Measurements from ENCODE around the gene OBP2A.

Gene OBP2A

DNA sequence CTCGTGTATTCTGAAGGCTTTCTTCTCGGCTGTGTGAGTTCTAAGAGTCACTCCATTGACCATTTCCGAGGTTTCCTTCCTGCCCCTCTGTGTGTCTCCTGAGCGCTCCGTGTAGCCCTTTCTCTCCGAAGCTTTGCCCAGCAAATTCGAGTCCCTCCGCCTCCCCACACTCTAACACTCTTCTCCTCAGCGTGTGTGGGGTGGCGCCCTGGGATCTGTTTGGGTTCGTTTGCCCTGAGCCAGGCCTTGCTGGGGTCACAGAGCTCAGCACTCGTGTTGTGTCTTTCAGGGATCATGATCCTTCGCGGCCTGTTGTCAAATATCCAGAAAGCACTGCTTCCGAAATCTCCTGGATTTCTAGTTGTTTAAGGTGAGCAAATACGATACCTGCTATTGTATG is 10.0 kb downstream of the OBP2A start:
- no peaks in the 10 kb centered on the region for H3K36me3 ChIP-seq (ENCODE audit: insufficient read depth, low read length)
- no peaks in the 10 kb centered on the region for H3K9me3 ChIP-seq (ENCODE audit: low read length)
- no peaks in the 10 kb centered on the region for H3K79me2 ChIP-seq (ENCODE audit: insufficient read depth, low read length)
- no peaks in the 10 kb centered on the region for H3F3A ChIP-seq (ENCODE audit: insufficient read depth, low read length)
- H2AFZ ChIP-seq (ENCODE audit: low read length): no peak overlapping the region
- H3K4me1 ChIP-seq (ENCODE audit: insufficient read depth, low read length, severe bottlenecking): no peaks in the 10 kb centered on the region
- TF ChIP-seq, protein P1, sequence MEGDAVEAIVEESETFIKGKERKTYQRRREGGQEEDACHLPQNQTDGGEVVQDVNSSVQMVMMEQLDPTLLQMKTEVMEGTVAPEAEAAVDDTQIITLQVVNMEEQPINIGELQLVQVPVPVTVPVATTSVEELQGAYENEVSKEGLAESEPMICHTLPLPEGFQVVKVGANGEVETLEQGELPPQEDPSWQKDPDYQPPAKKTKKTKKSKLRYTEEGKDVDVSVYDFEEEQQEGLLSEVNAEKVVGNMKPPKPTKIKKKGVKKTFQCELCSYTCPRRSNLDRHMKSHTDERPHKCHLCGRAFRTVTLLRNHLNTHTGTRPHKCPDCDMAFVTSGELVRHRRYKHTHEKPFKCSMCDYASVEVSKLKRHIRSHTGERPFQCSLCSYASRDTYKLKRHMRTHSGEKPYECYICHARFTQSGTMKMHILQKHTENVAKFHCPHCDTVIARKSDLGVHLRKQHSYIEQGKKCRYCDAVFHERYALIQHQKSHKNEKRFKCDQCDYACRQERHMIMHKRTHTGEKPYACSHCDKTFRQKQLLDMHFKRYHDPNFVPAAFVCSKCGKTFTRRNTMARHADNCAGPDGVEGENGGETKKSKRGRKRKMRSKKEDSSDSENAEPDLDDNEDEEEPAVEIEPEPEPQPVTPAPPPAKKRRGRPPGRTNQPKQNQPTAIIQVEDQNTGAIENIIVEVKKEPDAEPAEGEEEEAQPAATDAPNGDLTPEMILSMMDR (IDR thresholded peaks at IDR 0.05; ENCODE audit: low read length): no peak
- no peak for TF ChIP-seq EZH2 (IDR thresholded peaks at IDR 0.05; ENCODE audit: borderline replicate concordance, low read length)
- no peaks in the 10 kb centered on the region; the same call in 1 of the 2 replicates for H3K27me3 ChIP-seq (ENCODE audit: insufficient read depth, low read length)
- H3K27ac ChIP-seq (ENCODE audit: low read depth, low read length, poor library complexity, severe bottlenecking): no peak overlapping the region
- no peaks in the 10 kb centered on the region for H3K9me2 ChIP-seq (ENCODE audit: low read depth, low read length)
- no peak overlapping the region for H3K4me2 ChIP-seq (ENCODE audit: low read length)
- no peaks in the 10 kb centered on the region for H4K20me1 ChIP-seq (ENCODE audit: insufficient read depth, low read length)
- no peak overlapping the region for H3K9ac ChIP-seq (ENCODE audit: low read length)
- H3K4me3 ChIP-seq (ENCODE audit: low read depth, low read length, poor library complexity, severe bottlenecking): no peak overlapping the region

GRCh38 chr9:135559606-135560005 is 13.7 kb downstream of the OBP2A start:
- Histone ChIP-seq H3K9me2 (ENCODE audit: low read depth, low read length) (no peaks in the 10 kb centered on the region), H3K4me2 (ENCODE audit: low read length) (no peak overlapping the region), H3K27me3 (ENCODE audit: insufficient read depth, low read length) (no peaks in the 10 kb centered on the region; the same call in 1 of the 2 replicates), H4K20me1 (ENCODE audit: insufficient read depth, low read length) (no peaks in the 10 kb centered on the region), H3F3A (ENCODE audit: insufficient read depth, low read length) (no peaks in the 10 kb centered on the region), H3K27ac (ENCODE audit: low read depth, low read length, poor library complexity, severe bottlenecking) (no peak overlapping the region), H3K9me3 (ENCODE audit: low read length) (no peaks in the 10 kb centered on the region), H3K4me1 (ENCODE audit: insufficient read depth, low read length, severe bottlenecking) (no peaks in the 10 kb centered on the region), H3K9ac (ENCODE audit: low read length) (no peak overlapping the region), H2AFZ (ENCODE audit: low read length) (no peak overlapping the region), H3K4me3 (ENCODE audit: low read depth, low read length, poor library complexity, severe bottlenecking) (no peak overlapping the region), H3K79me2 (ENCODE audit: insufficient read depth, low read length) (no peaks in the 10 kb centered on the region), H3K36me3 (ENCODE audit: insufficient read depth, low read length) (no peaks in the 10 kb centered on the region)
- TF ChIP-seq, protein P1 (IDR thresholded peaks at IDR 0.05; ENCODE audit: low read length): no peak
- TF ChIP-seq EZH2 (IDR thresholded peaks at IDR 0.05; ENCODE audit: borderline replicate concordance, low read length): no peak

- no peak for TF ChIP-seq EZH2 (IDR thresholded peaks at IDR 0.05; ENCODE audit: borderline replicate concordance, low read length)
- TF ChIP-seq, protein P1 (IDR thresholded peaks at IDR 0.05; ENCODE audit: low read length): no peak
- Histone ChIP-seq H3K4me2 (ENCODE audit: low read length) (no peak within 1 kb of the TSS), H2AFZ (ENCODE audit: low read length) (no peak within 1 kb of the TSS), H3K4me1 (ENCODE audit: insufficient read depth, low read length, severe bottlenecking) (no peaks in the 10 kb centered on the region), H3K79me2 (ENCODE audit: insufficient read depth, low read length) (no peaks in the 10 kb centered on the region), H3K9me2 (ENCODE audit: low read depth, low read length) (no peaks in the 10 kb centered on the region), H3K9me3 (ENCODE audit: low read length) (no peaks in the 10 kb centered on the region), H3K27me3 (ENCODE audit: insufficient read depth, low read length) (no peaks in the 10 kb centered on the region), H3K36me3 (ENCODE audit: insufficient read depth, low read length) (no peaks in the 10 kb centered on the region), H3K27ac (ENCODE audit: low read depth, low read length, poor library complexity, severe bottlenecking) (no peak within 1 kb of the TSS), H3F3A (ENCODE audit: insufficient read depth, low read length) (no peaks in the 10 kb centered on the region), H3K9ac (ENCODE audit: low read length) (no peak within 1 kb of the TSS), H3K4me3 (ENCODE audit: low read depth, low read length, poor library complexity, severe bottlenecking) (no peak within 1 kb of the TSS), H4K20me1 (ENCODE audit: insufficient read depth, low read length) (no peaks in the 10 kb centered on the region)
Measured at GRCh38 chr9:135561391-135562234, 15.7 kb downstream of the OBP2A start, which contains the start of gene PAEP. Gene PAEP (plus strand): TSS chr9:135561756.

Measured in OCI-LY1 (cell line).